B cell (primary cell): ENCODE results near the gene PARP3.

Source experiments
- EZH2 ChIP-seq: IDR thresholded peaks from 2 replicates; pipeline ENCODE4 v1.6.1; 2012; ENCODE audit warnings: borderline replicate concordance, low read depth, mild to moderate bottlenecking, moderate library complexity, low read length; ENCODE audit not compliant: insufficient read depth, poor library complexity, severe bottlenecking
- TF ChIP-seq, protein P1 (sequence below): fragments of 200-600 bp; IDR thresholded peaks from one replicate; pipeline ENCODE4 v1.8.0; 2022; ENCODE audit warnings: antibody characterized with exemption, mild to moderate bottlenecking

DNA sequence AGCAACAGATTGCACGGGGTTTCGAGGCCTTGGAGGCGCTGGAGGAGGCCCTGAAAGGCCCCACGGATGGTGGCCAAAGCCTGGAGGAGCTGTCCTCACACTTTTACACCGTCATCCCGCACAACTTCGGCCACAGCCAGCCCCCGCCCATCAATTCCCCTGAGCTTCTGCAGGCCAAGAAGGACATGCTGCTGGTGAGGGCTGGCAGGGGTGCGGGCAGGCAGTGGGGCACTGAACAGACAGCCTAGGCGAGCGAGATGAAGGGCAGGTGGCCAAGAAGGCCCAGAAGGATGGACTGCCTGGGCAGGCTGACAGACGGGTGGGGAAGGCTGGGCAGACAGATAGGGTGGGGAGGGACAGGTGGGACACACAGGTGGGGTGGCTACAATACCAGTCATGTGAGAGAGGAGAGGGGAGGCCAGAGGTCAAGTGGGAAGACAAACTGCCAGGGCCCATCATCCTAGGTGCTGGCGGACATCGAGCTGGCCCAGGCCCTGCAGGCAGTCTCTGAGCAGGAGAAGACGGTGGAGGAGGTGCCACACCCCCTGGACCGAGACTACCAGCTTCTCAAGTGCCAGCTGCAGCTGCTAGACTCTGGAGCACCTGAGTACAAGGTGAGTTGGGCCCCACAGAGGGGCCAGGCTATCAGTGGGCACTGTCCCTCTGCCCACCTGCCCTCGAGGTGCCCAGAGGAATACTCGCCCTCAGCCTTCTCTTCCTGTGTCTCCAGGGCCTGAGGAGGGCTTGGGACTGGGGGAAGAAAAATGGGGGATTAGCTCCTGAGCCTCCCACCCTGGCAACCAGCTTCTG is 3.1 kb downstream of the PARP3 start:
- TF ChIP-seq, protein P1, sequence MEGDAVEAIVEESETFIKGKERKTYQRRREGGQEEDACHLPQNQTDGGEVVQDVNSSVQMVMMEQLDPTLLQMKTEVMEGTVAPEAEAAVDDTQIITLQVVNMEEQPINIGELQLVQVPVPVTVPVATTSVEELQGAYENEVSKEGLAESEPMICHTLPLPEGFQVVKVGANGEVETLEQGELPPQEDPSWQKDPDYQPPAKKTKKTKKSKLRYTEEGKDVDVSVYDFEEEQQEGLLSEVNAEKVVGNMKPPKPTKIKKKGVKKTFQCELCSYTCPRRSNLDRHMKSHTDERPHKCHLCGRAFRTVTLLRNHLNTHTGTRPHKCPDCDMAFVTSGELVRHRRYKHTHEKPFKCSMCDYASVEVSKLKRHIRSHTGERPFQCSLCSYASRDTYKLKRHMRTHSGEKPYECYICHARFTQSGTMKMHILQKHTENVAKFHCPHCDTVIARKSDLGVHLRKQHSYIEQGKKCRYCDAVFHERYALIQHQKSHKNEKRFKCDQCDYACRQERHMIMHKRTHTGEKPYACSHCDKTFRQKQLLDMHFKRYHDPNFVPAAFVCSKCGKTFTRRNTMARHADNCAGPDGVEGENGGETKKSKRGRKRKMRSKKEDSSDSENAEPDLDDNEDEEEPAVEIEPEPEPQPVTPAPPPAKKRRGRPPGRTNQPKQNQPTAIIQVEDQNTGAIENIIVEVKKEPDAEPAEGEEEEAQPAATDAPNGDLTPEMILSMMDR: no peak
- TF ChIP-seq EZH2: no peak
